Lung microvascular endothelial cell (primary cell): ENCODE measurements around the gene SKAP2. TPM values are rescaled to one million over a fixed set of nuclear protein-coding genes. Genes with fewer than 3 reads are reported as not detected.
A peak's percentile ranks its signal among the peaks of the same experiment; 100 is the strongest.

Source experiments
- DNase-seq, 2 donors: peaks; one replicate each; pipeline versions ENCODE4 v3.0.0 to v3.0.0-alpha.2; 2010; ENCODE audit warnings: low read depth in 2 of 2
- total RNA-seq: library from RNA; depleted of rRNA; stranded (reverse); fragments of >200 nt; gene quantifications from 2 replicates; pipeline ENCODE4 v1.2.1, GENCODE V29; 2014

Gene SKAP2
- total RNA-seq, 1 donor from 2014 or later = 13.7 TPM

DNA sequence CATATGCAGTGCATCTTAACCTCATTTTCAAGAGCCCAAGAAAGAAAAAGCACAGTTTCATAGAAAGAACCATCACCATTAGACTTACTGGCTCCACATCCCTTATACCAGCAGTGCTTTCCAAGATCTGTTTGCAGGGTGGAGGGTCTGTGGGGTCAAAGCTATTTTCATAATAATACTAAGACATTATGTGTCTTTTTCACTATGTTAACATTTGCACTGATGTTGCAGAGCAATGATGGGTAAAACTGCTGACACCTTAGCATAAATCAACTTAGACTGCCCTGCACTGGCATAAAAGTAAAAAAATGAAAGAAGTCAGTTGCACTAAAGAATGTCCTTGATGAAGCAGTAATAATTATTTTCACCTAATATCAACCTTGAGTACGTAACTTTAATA is 166.2 kb downstream of the SKAP2 start:
- no peak for DNase-seq

DNA sequence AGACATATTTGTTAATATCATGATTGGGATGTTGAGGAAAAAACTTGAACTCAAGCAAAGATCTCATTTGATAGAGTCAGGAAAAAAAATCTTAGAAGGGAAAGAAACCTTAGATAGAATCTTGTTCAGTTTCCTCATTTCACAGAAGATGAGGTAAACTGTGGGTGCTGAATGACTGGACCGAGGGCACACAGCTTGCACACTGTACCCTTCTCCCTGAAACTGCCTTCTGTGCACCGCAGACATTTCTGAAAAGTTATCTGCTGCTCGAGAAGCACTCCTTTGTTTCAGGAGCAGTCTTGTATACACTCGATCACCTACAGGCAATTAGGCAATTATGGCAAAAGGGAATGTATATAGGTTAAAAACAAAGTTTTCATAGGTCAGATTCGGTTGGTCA is 167.4 kb downstream of the SKAP2 start:
- DNase-seq = no peak

DNA sequence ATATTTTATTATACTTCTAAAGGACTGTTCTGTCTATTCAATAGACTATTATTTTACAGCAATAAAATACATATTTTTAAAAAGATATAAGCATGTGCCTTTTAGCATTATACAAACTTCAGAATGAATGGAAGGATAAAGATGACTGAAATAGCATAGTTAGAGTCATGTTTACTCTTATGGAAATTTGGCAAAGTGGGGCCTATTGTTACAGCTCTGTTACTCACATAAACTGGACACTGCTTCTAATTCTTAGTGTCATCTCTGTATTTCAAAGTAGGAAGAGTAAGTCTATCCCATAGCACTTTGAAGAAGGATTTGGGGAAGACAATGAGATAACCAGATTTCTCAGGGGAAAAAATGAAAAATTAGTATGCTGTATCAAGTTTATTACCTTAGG is 168.2 kb downstream of the SKAP2 start:
- peak in 1 of 2 donors; percentile 76 for DNase-seq

DNA sequence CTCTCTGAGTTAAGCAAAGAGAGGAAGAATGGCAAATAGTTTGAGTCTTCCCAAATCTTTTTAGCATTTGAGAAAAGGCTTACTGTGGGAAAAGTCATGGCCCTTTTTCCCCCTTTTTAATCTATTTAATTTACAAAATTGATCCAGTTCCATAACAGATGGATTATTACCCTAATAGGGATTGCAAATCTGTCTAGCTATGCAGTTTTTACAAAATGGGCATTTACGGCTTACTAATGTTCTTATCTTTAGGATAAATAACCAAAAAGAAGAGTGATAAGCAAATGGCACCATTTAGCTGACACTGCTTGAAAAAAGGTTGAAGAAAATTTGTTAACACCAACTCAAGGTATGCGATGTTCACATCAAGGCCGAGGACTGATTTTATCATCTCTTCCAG is 169.7 kb downstream of the SKAP2 start:
- DNase-seq = no peak

DNA sequence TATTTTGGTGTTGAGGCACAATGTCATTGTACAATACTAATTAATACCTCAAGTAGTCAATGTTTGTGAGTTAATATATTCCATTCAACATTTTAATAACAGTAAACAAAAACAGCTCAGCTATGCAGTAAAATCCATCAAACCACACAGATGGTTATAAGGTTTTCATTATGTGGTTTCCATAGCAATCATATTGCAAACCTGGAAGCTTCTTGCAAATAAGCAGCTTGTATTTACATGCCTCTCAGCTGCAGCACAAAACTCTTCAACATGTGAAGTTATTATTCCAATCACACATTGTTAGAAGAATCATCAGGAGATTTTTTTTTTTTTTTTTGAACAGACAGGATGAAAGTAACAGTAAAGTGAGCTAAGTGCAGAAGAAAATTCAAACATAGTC is 170.2 kb downstream of the SKAP2 start:
- no peak for DNase-seq

DNA sequence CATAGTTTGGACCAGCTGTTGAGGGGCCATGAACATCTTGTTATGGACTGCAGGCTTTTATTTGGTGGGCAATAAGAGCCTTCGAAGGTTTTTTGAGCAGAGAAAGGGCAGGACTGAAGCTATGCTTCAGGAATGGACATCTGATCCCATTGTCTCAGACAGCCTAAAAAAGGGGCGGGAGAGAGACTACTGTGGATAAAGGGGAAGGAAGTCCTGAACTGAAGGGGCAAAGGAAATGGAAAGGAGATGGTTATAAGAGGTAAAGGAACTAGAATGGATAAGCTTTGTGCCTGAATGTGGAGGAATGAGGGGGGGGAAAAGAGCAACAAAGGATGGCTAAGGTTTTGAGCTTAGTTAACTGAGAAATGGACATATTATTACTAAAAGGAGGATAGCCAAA is 172.5 kb downstream of the SKAP2 start:
- DNase-seq = no peak

DNA sequence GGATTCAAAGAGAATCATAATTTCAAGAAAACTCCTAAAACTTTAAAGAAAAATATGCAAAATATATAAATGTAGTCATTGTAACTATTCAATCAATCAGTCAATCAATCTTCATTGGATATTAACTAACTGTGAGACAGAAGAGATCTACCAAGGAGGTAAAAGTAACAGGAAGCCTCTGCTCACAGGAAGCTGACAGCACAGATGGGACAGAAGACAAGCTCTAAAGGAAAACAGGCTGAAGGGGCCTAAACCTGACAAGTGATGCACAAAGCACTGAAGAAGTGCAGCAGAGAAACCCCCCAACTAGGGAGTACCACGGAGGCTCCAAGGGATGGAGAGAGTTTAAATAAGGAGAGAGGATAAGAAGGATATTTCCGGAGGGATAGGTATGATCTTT is 173.0 kb downstream of the SKAP2 start:
- DNase-seq = peak in 1 of 2 donors; percentile 41

DNA sequence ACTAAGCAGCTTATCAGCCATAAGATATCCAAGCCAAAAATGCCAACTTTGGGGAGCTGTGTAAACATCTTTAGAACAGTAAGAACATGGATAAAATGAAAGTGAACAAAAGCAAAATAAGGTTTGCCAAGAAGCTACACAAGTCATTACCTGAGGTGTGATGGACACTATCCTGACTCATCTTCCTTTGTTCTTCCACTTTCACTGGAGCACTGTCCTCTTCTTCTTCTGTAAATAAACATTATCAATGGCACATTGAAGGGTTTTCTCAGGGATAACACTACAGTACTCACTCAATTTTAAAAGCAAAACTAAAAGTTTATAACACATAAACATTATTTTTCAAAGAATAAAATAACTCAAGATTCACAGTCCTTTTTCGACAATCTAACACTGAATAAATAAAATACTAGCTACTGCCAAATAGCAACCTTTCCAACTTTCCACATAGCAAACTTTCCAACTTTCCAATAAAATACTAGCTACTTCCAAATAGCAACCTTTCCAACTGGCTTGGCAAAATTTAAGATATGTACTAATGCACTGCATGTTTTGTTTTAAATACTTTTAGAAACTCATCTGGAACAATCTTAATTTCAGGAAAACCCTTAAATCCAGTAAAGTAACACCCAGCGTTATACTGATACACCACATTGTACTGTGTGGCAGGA is 174.1 kb downstream of the SKAP2 start:
- peak in 1 of 2 donors; percentile 59 for DNase-seq

DNA sequence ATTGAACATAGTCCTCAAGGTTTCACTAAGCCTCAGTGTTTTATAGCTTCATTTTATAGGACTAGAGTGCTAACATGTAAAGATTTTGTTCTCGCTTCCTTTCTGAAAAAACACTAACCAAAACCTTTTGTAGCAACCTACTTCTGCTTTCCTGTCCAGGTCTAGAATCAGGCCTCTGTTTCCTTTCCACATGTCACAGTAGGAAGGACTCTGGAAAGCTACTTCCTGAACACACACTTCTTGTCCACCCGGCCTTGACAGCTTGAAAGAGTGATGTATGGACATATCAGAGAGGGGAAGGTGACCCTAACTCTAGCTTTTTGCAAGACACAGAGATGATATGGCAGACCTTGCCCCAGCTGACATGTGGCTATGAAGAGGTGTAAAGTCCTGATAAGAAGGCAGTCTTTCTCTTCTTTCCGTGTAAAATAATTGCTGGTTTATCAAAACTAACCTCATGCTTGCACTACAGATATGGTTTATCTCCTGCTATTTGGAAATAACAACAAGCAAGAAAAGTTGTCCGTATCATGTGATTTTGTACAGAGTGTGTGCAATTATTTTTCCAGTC is 175.4 kb downstream of the SKAP2 start:
- DNase-seq = peak; percentile 81 to 82

DNA sequence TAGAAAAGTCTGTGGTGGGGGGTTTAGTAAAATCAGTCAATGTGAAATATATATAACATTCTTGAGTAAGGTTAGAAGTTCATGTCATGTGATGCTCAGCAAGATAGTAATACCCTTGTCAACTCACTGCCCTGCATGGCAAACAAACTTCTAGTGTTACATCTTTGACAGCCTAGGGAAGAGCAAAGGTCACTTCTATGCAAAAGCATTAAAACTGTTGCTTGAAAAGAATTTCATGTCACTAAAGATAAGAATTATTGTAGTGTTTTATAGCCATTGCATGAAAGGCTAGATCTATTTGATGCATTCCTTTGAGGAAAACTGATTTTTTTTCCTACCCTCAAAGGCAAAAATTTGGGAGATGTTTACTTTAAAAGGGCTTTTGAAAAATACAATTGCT is 176.0 kb downstream of the SKAP2 start:
- no peak for DNase-seq

DNA sequence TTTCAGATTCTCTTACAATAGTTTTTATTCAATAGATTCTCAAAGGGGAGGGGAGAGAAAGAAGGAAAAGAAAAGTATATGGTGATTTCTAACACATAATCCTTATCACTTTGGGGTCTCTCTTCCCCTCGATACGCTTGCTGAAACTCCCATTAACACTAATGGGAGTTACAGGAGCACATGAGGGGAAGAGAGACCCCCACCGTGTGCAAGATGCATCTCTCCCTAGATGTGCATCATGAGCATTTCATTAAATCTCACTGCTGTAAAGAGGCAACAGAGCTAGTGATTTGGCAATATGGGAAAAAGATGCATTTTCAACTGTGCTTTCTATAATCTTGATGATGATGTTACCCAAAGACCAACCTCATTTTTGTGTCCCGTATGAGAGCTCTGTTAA is 177.4 kb downstream of the SKAP2 start:
- no peak for DNase-seq

DNA sequence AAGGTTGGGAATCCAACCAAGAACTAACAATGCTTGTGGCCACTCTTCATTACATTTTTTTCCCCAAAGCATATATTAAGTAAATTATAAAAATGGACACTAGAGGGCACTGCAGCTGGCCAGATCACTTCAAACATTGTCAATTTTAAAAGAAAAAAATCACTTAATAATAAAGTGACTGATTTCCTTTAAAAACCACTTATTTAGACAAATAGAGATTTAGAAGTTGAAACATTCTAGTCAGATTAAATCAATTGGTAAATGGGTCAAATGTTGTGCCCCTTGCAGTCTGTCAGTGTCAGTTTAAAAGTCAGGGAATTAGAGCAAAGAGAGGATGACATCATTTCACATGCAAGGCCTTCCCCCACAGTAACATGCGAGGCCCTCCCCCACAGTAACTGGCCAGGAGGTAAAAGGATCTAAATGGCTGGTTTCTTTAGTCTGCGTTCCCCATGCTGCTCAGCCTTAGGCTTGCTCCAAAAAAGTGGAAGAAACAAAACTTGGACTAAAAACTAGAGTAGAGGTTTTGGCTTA is 177.9 kb downstream of the SKAP2 start:
- peak; percentile 76 to 88 for DNase-seq

DNA sequence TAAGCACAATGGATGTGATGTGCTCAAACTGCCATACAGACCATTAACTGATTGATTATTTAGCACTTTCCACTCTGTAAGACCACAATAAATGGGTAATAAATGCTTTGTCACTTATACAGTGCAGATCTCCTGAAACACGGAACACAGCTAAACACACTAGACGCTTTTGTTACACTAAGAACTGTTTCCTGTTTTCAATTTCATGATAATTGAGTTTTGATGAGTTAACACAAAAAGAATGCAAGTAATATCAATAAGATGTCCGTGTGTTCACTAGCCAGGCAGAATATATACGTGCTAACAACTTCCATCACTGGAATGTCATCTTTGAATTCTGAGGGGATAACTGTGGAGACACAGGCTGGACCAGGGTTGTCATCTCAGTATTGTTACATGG is 178.8 kb downstream of the SKAP2 start:
- peak; percentile 44 to 76 for DNase-seq

DNA sequence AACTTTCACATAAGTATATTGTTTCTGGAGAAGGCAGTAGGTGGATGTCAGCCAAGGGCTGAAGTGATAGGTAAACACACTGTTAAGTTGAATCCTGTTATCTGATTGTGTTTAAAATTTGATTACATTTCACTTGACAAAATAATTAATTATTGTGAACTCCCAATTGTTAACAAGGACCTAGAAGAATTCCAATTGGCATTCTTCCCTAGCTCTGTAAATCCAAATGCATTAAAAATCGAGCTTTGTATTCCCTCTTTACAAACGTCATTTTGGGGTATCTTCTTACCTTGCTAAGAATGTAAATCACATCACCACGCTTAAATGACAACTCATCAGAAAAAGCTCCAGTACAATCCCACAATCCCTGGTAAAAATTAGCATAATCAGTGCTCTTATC is 179.9 kb downstream of the SKAP2 start:
- DNase-seq = peak in 1 of 2 donors; percentile 67

DNA sequence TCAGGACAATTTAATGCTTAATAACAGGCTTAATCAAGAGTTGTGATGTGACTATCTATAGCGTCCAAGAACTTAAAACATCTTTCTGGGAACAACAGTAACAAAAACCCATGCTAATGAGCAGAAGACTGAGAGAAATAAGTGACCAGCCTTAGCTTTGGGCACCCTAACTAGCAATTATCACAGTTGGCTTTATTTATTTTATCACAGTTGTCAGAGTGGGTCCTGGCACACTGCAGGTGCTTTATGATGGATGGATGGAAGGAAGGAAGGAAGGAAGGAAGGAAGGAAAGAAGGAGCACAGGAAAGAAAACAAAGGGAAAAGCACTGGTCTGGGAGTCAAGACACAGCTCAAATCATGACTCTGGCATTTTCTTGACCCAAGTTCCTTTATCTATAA is 181.1 kb downstream of the SKAP2 start:
- no peak for DNase-seq

DNA sequence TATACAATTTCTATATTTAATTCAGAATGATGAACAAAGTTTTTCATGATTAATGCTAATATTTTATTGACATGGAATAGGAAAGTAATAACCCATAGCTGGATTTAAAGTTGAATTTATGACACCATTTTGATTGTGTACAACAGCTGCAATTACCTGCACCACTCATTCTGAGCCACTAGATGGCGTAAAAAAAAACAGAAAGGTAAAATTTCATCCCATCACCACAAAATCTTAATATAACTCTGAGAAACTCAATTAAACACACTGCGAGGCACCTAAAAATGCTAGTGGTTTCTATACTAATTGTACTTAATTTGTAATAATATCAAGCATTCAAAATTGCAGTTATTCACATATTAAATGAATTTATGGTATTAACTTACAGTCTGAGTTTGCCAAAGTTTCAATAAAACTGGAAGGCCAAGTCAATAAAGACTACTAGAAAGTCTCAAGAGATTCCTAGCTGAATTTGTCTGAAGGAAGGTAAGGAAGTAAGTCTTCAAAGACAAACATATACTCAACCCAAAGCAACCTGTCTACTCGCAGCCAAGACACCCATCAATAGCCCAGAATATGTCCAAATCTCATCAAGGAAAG is 182.5 kb downstream of the SKAP2 start:
- peak; percentile 47 to 64 for DNase-seq

DNA sequence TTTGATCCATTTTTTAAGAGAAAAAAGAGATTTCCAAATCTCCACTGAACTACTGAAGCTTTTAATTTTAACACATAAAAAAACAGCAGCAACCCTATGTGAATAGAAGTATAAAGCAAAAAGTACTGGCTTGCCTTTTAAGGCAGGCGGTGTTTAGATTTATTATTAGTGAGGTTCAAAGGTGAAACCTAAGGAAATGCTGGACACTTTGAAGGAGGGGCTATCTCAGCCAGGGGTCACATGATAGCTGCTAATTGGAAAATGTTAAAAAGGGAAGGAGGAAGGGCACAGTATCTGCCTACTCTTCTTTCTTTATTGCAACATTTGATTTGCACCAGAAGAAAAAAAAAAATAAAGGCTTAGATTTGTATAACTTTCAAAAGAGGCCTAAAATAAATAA is 183.8 kb downstream of the SKAP2 start:
- DNase-seq = no peak

DNA sequence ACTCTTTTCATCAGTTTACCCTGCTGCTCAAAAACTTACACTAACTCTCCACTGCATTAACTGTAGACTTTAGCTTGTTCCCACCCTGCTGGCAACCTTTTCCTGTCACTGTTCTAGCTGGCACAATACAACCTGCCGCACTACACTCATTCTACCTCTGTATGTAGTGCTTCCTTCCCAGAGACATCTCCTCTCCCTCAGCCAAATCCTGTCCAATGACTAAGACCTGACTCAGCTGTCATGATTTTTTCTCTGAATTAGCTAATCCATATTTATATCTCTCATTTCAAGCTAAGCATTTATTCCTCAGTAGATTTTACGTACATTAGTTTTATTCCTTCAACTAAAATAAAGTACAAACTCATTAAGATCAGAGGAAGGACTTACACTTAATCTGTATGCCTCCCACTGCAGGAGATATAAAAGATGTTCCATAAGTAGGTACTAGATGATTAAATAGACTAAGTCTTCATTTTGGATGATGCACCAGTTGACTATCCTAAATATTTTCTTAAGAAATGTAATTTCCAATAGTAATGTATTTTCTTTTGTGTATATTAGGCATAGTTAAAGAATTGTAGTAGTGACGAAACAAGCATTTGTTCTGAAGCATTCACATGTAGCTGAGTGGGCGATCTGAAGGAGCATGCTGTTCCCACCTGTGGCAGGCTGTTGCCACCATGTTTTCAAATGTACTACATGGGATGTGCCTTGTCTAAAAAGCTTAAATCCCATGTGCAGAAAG is 189.1 kb downstream of the SKAP2 start:
- DNase-seq = peak in 1 of 2 donors; percentile 82

DNA sequence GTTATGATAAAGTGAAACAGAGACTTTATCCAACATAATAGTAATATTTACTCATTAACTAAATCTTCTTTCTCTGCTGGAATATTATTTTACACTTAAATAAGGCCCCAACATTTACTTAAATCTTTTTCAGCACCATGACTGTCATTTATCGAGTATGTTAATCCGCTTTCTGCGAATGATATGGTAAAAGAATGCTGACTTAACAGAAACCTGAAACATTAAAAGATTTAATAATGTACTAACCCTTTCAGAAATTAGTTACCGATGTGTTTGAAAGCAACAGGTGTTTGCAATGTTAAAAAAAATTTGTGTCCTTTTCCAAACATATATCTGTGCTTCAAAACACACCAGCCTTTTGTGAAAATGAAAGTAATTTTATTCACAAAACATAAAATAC is 190.5 kb downstream of the SKAP2 start:
- DNase-seq = no peak

DNA sequence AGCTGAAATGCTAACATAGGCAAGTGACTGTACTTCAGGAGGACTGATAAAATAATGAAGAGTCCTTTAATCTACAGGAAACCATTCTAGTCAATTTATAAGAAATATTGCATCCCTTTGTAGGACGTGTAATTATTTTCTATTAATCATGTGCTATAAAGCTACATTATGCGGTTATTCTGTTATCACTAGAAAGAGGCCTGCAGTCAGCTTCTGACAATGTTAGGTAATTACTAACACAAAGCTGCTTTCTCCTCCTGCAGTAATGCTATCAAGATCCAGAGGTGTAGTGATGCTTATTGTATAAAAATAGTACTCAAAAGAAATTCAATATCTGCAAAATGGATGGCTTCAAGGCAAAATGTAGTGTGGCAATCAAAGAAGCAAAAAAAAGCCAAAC is 191.1 kb downstream of the SKAP2 start:
- no peak for DNase-seq

DNA sequence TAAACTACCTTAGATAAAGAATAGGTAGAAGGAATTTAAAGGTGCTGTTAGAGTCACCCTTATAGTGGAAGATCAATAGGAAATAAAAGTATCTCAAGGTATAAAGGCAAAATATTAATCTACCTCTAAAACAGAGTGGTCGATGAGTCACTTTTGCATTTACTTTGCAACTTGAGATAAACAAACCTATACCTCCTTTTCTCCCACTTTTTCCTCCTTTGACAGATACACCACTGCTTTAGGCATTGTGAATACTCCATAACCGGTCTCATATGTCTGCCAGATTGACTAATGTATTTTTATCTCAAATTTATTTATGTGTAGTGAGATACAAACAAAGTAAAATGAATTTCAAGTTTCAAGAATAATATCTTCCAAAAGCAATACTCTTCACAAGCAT is 193.5 kb downstream of the SKAP2 start:
- DNase-seq = no peak

DNA sequence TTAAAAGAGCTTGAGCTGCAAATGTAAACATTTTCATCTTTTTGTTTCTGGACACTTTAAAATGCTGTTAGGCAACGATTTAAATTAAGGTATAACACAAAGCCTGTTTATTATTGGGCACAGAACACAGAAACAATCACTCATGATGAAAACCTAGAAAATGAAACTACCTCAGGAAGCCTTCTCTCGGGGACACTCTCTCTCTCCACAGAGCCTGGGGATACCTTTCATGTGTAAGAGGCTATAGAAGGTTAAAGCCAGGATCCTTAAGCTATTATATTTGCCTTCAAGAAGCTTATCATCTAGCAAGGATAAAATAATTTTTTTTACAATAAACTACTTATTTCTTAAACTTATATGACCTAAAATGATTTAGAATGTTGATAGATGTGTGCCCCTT is 194.1 kb downstream of the SKAP2 start:
- DNase-seq = no peak
